ENCODE results near the gene STARD13. TPM values are rescaled to one million over a fixed set of nuclear protein-coding genes. Genes with fewer than 3 reads are reported as not detected.

The STARD13 gene
- total RNA-seq, 1 donor from 2014 or later, result 61.0 TPM

GRCh38 chr13:33079960-33080359 lies 205.6 kb downstream of the STARD13 start:
- no peak for DNase-seq

GRCh38 chr13:33078263-33078662 lies 207.3 kb downstream of the STARD13 start:
- Histone ChIP-seq H3K4me3 (no peak overlapping the region), H3K36me3 (no peaks in the 10 kb centered on the region), H3K27me3 (ENCODE audit: low read depth) (no peaks in the 10 kb centered on the region), H3K27ac (no peak overlapping the region), H3K4me1 (peaks cover 3% of the 10 kb centered on the region), H3K9me3 (no peaks in the 10 kb centered on the region)
- intact Hi-C loops (cut with DNase I), result no loop called here
- DNase-seq (no peak), ATAC-seq (no peak)
- no peak for TF ChIP-seq CTCF (IDR thresholded peaks at IDR 0.05)

More at GRCh38 chr13:33079960-33080359, 205.6 kb downstream of the STARD13 start:
- H3K36me3 ChIP-seq, result no peaks in the 10 kb centered on the region
- no peak for TF ChIP-seq CTCF (IDR thresholded peaks at IDR 0.05)
- no peak overlapping the region for H3K27ac ChIP-seq
- peaks cover 3% of the 10 kb centered on the region for H3K4me1 ChIP-seq
- ATAC-seq, result no peak
- intact Hi-C loops (cut with DNase I), result no loop called here
- no peak overlapping the region for H3K4me3 ChIP-seq
- no peaks in the 10 kb centered on the region for H3K9me3 ChIP-seq
- no peaks in the 10 kb centered on the region for H3K27me3 ChIP-seq (ENCODE audit: low read depth)

GRCh38 chr13:33076001-33076992 lies 209.3 kb downstream of the STARD13 start:
- H3K27me3 ChIP-seq (ENCODE audit: low read depth), result no peaks in the 10 kb centered on the region
- intact Hi-C loops (cut with DNase I), result no loop called here
- DNase-seq (no peak), ATAC-seq (no peak)
- H3K9me3 ChIP-seq, result no peaks in the 10 kb centered on the region
- TF ChIP-seq CTCF (IDR thresholded peaks at IDR 0.05), result no peak
- H3K4me3 ChIP-seq, result no peak overlapping the region
- H3K27ac ChIP-seq, result no peak overlapping the region
- H3K4me1 ChIP-seq, result peaks cover 3% of the 10 kb centered on the region
- H3K36me3 ChIP-seq, result no peaks in the 10 kb centered on the region

GRCh38 chr13:33073338-33073737 lies 212.2 kb downstream of the STARD13 start:
- Histone ChIP-seq H3K9me3 (no peaks in the 10 kb centered on the region), H3K27ac (no peak overlapping the region), H3K4me1 (no peaks in the 10 kb centered on the region), H3K4me3 (no peak overlapping the region), H3K36me3 (no peaks in the 10 kb centered on the region), H3K27me3 (ENCODE audit: low read depth) (no peaks in the 10 kb centered on the region)
- TF ChIP-seq CTCF (IDR thresholded peaks at IDR 0.05), result no peak
- ATAC-seq (no peak), DNase-seq (no peak)
- intact Hi-C loops (cut with DNase I), result no loop called here

GRCh38 chr13:33072759-33073158 lies 212.8 kb downstream of the STARD13 start:
- Histone ChIP-seq H3K36me3 (no peaks in the 10 kb centered on the region), H3K27ac (no peak overlapping the region), H3K27me3 (ENCODE audit: low read depth) (no peaks in the 10 kb centered on the region), H3K9me3 (no peaks in the 10 kb centered on the region), H3K4me3 (no peak overlapping the region), H3K4me1 (no peaks in the 10 kb centered on the region)
- TF ChIP-seq CTCF (IDR thresholded peaks at IDR 0.05), result no peak
- no peak for DNase-seq
- no peak for ATAC-seq
- intact Hi-C loops (cut with DNase I), result no loop called here

Measured in lower lobe of right lung (tissue), 2 donors.